GM21390 (cell line): Measurements from ENCODE around the gene IGFBP5.

Experiments
- ATAC-seq: cut with Tn5 transposase; IDR thresholded peaks from one replicate; pipeline ENCODE4 v1.9.1; 2021; ENCODE audit not compliant: unreplicated experiment

The IGFBP5 gene

DNA sequence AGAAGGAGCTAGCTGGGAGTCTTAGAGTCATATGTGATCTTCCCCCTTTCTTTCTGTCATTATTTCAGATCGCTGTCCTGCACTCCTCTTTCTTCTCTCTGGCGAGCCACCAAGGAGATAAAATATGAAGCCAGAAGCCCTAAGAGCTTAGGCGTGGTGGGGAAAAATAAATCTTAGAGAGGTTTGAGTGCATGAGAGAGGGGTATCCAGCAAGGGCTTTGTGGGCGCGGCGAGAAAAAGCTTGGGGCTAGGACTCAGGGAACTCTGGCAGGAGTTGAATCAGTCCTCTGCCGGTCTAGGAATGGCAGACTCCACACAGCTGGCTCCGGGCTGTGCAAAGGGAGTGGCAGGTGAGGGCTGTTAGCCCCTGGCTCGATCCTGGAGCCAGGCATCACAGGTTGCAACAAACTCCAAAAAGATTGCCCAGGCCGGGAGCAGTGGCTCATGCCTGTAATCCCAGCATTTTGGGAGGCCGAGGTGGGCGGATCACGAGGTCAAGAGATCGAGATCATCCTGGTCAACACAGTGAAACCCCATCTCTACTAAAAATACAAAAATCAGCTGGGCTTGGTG is 20.1 kb upstream of the IGFBP5 start:
- ATAC-seq: no peak

DNA sequence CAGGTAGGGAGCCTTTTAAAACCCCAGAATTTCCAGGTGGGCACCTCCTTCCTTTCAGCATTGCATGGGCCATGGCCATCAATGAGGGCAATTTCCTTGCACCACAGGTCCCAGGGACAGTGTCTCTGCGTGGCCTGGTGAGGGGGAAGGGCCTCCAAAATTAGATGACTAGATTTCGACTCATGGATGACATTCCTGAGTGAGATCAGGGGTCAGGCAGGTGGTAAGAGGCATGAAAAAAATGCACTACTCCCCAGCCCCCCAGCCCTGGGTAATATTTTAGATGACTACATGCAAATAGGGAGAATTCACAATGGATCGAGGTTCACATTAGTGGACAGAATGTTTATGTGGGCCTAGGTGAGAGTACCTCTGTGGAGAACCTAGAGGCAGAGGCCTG is 19.0 kb upstream of the IGFBP5 start:
- no peak for ATAC-seq

DNA sequence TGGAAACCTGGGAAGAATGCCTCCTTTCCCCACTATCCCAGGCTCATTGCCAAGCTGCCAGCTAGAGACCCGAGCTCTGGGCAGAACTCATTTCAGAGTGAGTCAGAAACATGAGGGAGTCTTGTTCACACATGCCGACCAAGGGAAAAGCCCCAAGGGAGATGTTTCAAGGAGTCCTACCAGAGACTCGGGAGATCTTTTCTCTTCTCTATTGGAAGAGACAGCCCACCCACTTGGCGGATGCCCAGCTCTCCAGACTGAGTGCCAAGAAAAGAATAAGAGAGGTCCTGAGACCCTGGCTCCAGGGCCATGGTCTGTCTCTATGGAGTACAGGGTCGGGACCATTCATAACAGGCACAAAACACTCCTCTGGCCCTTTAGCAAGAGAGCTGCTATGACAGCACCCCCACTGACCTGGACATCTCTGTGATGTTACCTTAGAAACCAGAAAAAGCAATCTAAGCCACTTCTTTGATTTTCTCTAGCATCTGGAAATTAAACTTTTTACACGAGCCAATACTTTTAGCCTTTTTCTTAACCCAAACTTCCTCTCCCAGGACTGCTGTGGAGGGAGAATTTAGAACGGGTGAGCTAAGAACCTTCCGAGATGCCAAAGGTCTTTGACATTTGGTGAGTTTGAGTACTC is 18.5 kb upstream of the IGFBP5 start:
- ATAC-seq: no peak

DNA sequence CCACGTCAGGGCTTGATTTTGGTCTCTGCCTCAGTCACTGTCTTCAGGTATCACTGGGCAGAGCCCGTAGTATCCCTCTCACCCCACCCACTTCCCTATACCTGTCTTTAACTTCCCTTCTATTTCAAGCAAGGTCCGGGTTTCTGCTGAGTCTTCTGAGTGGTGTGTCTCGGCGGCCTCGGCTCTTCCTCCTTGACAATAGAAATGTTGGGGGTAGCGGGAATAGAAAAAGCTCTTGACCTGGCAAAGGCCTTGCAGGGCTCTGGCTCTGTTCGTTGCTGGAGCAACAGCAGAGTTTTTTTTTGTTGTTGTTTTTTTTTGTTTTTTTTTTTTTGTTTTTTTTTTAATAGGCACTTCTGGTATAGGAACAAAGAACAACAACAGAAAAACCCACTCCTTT is 16.0 kb upstream of the IGFBP5 start:
- ATAC-seq: no peak

DNA sequence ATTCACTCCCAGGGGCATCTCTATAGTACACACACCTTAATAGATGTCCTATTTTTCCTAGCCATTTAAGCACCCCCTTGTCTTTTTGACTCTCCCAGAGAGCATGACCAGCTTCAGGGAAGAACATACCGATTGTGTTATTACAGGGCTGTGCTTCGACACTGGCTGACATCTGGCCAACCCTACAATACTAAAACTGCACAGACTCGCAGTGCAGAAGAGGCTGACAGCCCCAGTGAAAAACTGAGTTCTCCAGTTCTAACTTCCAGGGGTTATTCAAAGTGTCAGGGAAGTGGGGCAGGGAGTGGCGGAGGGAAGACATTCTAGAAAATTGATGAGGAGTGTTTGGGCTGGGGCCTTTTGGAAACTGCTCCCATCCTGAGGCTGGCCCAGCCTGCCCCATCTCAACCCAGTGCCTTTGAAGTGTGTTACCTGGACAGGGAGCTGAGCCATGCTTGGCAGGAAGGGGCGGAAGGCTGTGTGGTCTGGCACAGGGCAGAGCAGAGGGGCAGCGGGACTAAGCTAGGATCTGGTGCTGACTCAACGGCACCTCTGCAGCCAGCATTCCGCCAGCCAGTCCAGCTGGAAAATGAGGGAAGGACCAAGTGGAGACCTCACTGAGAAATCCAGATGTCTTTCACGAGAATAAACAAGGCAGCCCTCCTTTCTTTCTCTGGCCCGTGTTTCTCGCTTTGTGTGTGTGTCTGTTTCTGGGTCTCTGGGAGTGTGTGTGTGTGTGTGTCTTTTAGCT is 15.4 kb upstream of the IGFBP5 start:
- ATAC-seq: no peak

DNA sequence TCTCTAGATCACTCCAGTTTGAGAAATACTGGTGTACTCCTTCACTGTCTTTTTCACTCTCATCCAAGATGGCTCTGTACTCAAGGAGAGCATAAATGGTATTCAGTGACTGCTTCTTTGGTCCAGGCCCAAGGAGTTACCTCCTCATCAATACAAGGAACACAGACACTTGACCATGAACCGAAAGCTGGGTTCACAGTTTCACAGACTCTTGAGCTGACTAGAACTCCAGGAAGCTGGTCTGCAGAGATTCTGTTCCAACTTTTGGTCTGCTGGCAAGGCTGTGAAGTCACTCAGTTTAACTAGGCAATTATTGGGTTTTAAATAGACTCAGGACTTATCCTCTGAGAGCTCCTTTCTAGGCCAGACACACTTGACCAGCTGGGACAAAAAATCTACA is 7.4 kb upstream of the IGFBP5 start:
- no peak for ATAC-seq

DNA sequence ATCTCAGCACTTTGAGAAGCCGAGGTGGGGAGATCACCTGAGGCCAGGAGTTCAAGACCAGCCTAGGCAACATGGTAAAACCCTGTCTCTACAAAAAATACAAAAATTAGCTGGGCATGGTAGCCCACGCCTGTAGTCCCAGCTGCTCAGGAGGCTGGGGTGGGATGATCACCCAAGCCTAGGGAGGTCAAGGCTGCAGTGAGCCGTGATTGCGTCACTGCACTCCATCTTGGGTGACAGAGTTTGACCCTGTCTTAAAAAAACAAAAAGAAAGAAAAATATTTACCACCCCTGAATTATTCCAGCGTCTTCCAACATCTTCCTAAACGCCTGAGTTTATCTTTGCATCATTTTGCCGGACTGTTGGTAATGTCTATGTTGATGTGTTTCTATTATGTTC is 6.2 kb upstream of the IGFBP5 start:
- no peak for ATAC-seq

DNA sequence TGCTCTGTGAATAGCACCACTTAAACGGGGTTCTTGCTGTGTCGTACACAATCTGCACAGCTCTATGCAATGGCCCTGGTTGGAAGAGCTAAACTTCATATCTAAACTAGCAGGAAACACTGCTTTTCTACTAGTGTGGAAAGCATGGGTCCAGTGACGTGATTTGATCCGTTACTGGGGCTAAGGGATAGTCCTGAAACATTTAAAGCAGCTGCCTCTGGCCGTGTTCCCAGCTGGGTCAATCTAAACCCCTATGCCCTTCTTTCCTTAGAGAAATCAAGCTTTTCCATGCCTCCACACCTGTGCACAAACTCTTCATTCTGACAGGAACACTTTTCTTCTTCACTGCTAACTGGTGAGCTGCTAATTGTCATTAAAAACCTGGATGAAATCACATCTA is 5.4 kb upstream of the IGFBP5 start:
- ATAC-seq: no peak

DNA sequence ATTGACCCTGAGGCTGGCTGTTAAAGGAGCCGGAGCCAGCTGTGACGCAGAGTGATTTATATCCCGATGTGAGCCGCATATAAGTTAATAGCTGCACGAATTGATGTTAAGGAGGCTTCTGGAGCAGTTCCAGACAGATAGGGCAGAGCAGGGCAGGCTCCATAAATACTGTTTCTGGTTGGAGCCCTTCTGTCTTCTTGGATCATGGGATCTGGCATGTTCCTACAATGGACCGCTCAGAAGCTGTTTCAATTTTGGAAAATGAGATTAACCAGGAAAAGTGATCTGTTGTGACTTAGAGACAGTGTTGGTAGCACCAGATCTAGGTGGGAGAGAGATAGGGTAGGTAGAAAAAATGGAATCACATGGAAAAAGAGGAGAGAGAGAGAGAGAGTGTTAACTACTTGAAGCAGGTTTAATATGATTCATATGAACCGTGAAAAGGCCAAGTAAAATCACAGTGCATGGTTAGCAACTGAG is 4.8 kb upstream of the IGFBP5 start:
- no peak for ATAC-seq

DNA sequence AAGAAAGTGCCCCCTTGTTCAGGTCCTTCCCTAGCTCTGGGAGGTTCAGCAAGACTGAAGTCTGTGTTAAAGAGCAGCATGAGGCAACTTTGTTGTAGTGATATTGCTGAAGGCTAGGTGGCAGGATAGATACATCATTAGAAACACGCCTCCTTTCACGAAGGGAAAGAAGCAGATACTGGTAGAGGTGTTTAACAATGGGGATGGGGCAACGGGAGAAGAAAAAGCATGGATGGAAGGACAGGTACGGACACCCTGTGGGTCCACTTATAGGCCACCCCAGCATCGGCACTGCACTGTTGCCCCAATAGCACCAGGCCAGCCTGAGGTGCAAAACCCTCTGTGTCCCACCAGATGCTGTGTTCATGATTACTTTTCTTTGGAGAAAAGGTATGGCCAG is 3.5 kb upstream of the IGFBP5 start:
- ATAC-seq: no peak

DNA sequence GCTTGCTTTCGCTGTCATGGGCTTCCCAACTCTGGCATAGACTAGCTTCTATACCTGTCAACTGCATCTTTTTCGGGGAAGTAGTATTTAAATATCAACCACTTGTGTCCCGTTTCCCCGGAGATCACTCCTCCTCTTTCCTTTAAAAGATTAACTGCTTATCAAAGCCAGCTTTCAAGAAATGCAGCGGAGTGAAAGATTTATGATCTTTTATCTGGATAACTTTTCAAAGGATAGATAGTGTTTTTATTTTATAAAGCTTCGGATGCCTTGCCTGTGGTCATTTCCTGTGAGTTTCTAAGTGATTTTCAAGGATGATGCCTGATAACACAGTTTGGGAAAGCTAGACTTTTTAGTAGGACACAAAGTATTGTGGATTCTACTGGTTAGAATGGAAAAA is 2.9 kb upstream of the IGFBP5 start:
- ATAC-seq: no peak

DNA sequence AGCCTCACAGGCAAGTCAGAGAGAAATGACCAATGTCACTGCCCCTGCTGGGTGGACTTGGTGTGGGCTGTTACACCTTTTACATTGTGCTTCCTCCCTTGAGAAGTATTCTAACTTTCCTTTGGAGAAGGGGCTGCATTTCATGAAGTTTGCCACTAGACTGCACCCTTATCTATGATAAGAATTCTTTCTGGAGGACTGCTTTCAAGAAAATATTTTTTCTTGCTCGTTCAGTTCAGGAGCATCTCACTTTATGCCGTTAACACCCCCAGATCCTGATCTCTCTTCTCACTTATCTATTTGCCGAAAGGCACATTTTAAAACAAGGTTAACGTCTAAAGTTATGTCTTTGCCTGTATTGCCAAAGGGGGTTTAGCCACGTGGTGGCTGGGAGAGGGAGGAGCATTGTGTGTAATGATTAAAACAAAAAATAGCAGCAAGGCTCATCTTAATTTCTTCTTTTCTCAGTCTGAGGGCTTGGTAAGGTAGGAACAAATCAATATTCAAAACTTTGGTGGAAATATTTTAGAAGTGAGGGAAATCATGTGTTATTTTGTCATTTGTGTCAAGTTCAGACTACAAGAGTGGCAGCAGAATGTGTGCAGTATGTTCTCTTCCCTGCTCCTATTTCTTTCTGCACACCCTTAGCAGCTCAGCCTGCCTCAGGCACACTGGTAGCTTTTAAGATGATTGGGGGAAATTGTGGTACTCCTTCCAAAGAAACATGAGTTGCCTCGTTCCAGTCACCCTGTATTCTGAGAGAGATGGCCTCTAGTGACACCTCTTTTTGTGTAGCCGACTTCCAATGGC is 1.6 kb upstream of the IGFBP5 start:
- no peak for ATAC-seq

DNA sequence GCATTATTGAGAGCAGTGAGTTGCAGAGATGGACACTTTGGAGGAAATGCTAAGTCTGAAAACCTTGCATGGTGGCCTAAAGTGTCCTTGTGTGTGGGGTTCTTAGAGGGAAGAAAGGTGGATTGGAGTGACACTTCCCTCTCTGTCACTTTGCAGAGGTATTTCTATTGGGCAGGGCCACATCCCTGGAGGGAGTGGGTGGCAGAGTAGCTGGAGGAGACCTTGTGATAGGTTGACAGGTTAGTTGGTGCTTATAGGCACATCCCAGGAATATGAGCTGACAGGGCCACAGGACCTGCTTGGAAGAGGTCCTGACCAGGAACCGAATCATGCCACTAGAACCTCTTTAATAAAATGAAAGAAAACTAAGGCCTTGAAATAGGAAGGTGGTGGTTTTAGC is 972 bp upstream of the IGFBP5 start:
- no peak for ATAC-seq

DNA sequence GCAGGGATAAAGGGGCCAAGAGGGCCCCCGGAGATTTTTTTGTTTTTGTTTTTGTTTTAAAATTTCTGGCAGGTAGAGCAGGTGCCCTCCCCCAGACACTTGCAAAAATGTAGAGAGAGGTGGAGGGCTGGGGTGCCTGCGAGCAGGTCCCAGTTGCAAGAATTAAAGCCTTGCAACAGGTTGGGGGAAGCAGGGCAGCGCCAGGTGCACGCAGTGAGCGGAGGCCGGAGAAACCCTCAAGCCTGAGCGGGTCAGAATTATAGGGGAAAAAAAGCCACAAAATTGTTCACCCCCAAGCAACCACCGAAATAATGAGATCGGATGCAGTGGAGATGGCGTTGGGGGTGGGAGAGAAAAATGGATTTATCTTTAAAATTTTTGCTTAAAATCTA is 527 bp downstream of the IGFBP5 start:
- ATAC-seq: no peak

DNA sequence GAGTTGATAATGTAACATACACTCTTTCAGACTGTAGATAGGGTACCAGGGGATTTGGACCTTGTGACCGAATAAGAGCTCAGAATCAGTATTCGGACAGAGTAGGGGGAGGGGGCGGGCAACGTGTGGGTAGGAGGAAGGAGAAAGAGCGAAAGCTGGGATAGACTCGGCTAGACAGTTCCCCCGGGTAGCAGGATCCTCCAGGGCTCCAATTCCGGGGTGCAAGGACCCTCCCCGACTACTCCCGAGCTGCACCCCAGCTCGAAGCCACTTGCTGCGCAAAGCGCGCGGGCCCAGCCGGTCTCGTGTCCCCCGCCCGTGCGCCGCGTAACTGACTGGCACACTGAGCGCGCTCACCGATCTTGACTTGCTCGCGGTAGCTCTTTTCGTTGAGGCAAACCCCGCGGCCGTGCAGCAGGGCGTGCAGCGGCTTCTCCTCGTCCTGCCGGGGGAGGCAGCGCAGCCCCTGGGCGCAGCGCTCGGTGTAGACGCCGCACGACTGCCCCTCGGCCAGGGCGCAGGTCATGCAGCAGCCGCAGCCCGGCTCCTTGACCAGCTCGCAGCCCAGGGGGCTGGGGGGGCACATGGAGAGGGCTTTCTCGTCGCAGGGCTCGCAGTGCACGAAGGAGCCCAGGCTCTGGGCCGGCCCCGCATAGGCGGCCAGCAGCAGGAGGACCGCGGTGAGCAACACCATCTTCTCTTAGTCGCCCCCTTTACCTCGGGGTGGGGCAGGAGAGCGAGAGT is 1.1 kb downstream of the IGFBP5 start:
- ATAC-seq: no peak

DNA sequence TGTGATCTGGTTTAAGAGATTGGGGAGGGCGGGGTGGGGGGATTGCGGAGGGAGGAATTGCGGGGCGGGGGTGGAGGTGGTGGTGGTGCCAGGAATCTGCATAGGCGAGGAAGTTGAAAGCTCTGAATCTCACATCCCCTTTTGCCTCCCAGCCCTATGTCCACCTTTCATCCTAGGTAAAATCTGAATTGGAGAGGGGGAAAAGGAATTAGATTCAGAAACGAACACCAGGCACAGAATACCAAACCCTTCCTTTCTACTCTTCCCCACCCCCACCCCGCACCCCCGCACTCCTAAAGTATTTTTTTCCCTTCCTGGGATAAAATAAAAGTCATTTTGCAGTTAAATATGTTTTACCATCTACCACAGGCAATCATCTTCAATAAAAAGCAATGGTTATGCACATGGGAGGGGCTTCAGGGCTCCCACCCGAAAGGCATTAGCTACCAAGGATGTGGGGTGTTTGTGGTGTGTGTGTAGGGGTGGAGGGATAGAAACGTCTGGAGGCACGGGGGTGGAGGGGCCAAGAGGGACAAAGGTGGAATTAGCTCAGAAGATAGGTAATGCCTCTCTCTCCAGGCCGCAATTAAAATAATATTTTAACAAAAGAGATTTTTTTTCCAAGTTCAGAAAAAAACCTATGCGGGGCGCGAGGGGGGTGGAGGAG is 1.8 kb downstream of the IGFBP5 start:
- ATAC-seq: no peak

DNA sequence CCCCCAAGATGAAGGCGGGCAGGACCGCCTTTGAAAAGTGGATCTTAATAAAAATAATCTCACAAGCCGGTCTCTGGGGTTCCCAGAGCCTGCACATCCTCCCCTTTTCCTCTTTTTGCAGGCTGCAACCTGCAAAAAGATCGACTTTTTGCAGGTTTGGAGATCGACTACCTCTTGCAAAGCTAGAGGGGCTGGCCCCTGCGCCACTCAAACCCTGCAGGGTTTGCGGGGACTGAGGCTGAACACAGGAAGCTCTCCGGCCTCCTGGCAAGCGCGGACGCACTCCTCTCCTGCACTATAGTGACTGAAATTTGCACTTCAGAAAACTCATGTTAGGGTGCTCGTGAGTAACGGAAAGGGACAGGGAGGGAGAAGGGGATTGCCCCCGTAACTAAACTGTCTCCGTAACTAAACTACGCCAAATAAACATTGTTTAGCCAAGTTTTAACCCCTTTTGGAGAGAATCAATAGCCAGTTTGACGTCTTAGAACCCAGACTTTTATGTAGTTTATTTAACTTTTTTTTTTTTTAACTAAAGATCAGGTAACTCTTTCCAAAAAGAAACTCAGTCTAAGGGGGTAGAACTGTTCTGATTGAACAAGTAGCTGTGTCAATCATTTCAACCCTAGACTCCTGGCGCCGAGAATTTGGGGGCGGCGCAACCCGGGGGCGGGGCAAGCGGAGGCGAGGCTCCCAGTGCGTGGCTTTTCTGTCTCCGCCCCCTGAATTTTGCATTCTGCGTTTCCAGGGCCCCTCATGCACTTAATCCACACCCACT is 2.5 kb downstream of the IGFBP5 start:
- no peak for ATAC-seq

DNA sequence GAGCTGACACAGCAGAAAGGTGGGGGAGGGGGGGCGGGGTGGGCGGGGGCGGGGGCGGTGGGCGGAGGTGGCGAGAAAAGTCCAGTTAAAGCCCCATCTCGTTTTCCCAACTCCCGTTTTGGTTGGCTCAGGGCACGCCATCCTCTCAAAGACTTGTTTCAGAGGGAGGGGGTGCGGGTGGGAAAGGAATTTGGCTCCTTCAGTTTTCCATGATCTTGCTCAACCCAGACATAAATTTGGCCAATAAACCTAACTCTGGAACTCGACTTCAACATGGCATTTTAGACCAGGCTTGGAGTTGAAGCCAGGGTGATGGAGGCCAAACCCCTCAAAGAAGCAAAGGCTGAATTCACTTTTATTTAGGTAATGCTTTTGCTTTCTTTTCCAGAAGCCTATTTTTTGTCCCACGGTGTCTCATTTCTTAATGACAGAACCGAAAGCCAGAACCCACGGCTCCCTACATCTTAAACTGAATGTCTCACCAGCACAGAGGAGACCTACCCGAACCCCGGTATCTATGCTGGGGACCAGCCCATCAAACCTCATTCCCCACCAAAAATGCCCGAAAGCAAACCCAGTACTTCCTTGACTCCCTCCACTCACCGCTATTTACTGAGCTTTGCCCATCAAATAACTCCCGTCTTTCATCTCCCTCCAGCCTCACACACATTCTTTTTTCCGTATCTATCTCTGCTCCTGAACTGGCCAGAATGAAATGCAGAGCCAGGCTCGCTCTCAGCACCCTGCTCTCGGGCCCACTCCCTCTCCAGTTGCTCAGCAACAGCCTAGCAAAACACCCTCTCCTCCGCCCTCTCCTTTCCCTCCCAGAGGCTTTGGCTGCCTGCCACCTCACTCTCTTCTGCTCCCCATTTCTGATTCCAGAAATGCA is 4.3 kb downstream of the IGFBP5 start:
- no peak for ATAC-seq

DNA sequence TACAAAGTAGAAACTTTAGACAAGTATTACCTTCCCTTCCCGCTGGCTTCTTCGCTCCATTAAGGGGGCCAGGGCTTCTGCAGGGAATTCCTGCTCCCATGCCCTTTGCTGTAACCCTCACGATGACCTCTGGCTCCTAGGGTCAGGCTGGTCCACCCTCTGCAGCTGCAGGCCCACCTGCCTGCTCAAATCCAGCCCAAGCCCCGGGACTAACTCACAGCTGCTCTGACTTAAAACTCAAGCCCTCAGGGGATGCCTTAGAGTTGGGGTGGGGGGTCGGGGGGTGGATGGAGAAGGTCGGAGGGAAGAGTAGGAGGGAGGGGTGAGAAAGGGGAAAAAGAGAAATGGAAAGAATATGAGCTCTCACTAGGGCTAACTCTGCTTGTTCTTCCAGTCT is 4.9 kb downstream of the IGFBP5 start:
- no peak for ATAC-seq
